ENCODE data around the gene DNAJC13. TPM values are rescaled to one million over a fixed set of nuclear protein-coding genes. Genes with fewer than 3 reads are reported as not detected.
A peak's percentile ranks its signal among the peaks of the same experiment; 100 is the strongest.

DNAJC13 gene
- total RNA-seq, 1 donor from 2014 or later = 48.5 TPM

GRCh38 chr3:132521901-132522300, 104.6 kb downstream of the DNAJC13 start:
- no peak overlapping the region for H3K27ac Mint-ChIP-seq (ENCODE audit: unreplicated experiment)
- no peak for DNase-seq
- TF ChIP-seq CTCF (IDR thresholded peaks at IDR 0.05; ENCODE audit: partially characterized antibody, unreplicated experiment) = no peak
- H3K9me3 Mint-ChIP-seq (ENCODE audit: unreplicated experiment) = no peaks in the 10 kb centered on the region
- H3K4me1 Mint-ChIP-seq (ENCODE audit: low read depth, unreplicated experiment) = peaks cover 2% of the 10 kb centered on the region
- no peaks in the 10 kb centered on the region for H3K27me3 Mint-ChIP-seq (ENCODE audit: unreplicated experiment)
- H3K4me3 Mint-ChIP-seq (ENCODE audit: unreplicated experiment) = no peak overlapping the region
- peaks cover 4% of the 10 kb centered on the region for H3K36me3 Mint-ChIP-seq (ENCODE audit: unreplicated experiment)

GRCh38 chr3:132522353-132522752, 105.1 kb downstream of the DNAJC13 start:
- no peak for DNase-seq
- Mint-ChIP-seq H3K27ac (ENCODE audit: unreplicated experiment) (no peak overlapping the region), H3K4me1 (ENCODE audit: low read depth, unreplicated experiment) (peaks cover 2% of the 10 kb centered on the region), H3K36me3 (ENCODE audit: unreplicated experiment) (peaks cover 4% of the 10 kb centered on the region), H3K27me3 (ENCODE audit: unreplicated experiment) (no peaks in the 10 kb centered on the region), H3K9me3 (ENCODE audit: unreplicated experiment) (no peaks in the 10 kb centered on the region), H3K4me3 (ENCODE audit: unreplicated experiment) (no peak overlapping the region)
- no peak for TF ChIP-seq CTCF (IDR thresholded peaks at IDR 0.05; ENCODE audit: partially characterized antibody, unreplicated experiment)

GRCh38 chr3:132530624-132531023, 113.3 kb downstream of the DNAJC13 start:
- Mint-ChIP-seq H3K36me3 (ENCODE audit: unreplicated experiment) (no peaks in the 10 kb centered on the region), H3K27ac (ENCODE audit: unreplicated experiment) (no peak overlapping the region), H3K4me1 (ENCODE audit: low read depth, unreplicated experiment) (no peaks in the 10 kb centered on the region), H3K9me3 (ENCODE audit: unreplicated experiment) (no peaks in the 10 kb centered on the region), H3K4me3 (ENCODE audit: unreplicated experiment) (no peak overlapping the region), H3K27me3 (ENCODE audit: unreplicated experiment) (no peaks in the 10 kb centered on the region)
- DNase-seq = no peak
- no peak for TF ChIP-seq CTCF (IDR thresholded peaks at IDR 0.05; ENCODE audit: partially characterized antibody, unreplicated experiment)

DNA sequence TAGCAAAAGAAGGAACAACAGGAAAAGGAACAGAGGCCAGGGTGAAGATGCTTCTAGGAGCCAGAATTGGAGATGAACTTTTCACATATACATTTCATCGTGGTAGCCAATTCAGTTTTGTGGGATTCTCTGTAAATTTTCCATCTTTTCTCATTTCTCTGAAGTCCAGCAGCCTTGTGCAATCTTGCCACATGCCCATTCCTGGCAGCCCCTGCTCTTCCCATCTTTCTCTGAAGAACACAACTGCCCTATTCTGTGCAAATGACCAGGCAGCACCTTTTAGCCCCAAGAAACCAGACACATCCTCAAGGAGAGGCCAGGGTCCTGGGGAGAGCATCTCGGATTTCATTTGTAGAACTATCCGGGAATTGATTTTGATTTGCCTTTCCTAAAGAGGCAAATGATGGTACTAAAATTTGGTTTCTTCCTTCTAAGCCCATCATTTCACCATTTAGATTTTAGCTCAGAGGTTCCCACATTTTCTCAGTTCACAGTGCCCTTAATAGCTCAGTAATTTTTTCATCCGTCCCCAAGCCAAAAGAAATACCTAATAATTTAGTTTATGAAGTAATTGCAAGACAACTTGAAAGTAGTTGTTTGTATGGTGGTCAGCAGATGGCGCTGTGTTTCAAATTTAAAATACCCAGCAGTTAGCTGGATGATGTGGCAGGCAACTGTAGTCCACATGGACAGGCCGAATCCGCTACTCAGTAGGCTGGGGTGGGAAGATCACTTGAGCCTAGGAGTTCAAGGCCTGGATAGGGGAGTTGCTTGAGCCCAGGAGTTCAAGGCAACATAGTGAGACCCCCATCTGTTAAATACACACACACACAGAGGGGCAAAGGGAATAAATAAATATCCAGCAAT, 118.5 kb downstream of the DNAJC13 start:
- Mint-ChIP-seq H3K36me3 (ENCODE audit: unreplicated experiment) (no peaks in the 10 kb centered on the region), H3K9me3 (ENCODE audit: unreplicated experiment) (no peaks in the 10 kb centered on the region), H3K27me3 (ENCODE audit: unreplicated experiment) (no peaks in the 10 kb centered on the region), H3K27ac (ENCODE audit: unreplicated experiment) (no peak overlapping the region), H3K4me1 (ENCODE audit: low read depth, unreplicated experiment) (no peaks in the 10 kb centered on the region), H3K4me3 (ENCODE audit: unreplicated experiment) (no peak overlapping the region)
- peak; percentile 87 for TF ChIP-seq CTCF (IDR thresholded peaks at IDR 0.05; ENCODE audit: partially characterized antibody, unreplicated experiment)
- DNase-seq = peak; percentile 56

DNA sequence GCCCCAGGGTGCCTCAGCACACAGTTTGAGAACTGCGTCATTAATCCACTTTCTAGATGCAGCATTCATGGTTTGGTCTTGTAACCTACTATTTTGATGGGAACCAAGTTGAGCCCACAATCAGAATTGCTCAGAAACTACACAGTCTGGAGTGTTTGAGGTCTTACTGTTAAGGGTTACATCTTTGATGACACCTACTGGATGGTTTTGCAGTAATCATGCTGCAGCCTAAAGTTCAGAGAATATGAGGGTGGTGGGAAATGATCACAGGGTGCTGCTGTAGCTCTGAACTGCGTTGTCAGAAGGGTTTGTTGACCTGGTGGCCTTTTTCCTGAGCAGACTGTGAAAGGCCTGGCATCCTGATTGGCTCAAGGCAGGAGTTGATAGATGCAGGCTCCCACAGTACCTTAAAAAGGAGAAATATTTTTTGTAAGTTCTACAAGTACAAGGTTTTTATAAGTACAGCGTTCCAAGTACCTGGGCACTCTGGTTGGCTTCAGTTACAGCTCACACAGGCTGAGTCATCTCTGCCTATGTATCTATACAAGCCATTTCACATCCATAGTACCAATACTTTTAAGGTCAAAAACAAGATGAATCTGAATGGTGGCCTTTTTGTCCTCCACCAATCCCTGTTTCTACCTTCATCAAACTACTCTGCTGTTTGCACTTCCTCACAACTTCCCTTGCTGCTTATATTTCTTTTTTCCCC, 119.3 kb downstream of the DNAJC13 start:
- no peak for DNase-seq
- no peaks in the 10 kb centered on the region for H3K4me1 Mint-ChIP-seq (ENCODE audit: low read depth, unreplicated experiment)
- no peak overlapping the region for H3K27ac Mint-ChIP-seq (ENCODE audit: unreplicated experiment)
- H3K4me3 Mint-ChIP-seq (ENCODE audit: unreplicated experiment) = no peak overlapping the region
- no peaks in the 10 kb centered on the region for H3K9me3 Mint-ChIP-seq (ENCODE audit: unreplicated experiment)
- no peak for TF ChIP-seq CTCF (IDR thresholded peaks at IDR 0.05; ENCODE audit: partially characterized antibody, unreplicated experiment)
- H3K27me3 Mint-ChIP-seq (ENCODE audit: unreplicated experiment) = no peaks in the 10 kb centered on the region
- H3K36me3 Mint-ChIP-seq (ENCODE audit: unreplicated experiment) = no peaks in the 10 kb centered on the region

Data from glutamatergic neuron (in vitro differentiated cells).